ENCODE data around the gene ACTR2. TPM values are rescaled to one million over a fixed set of nuclear protein-coding genes. Genes with fewer than 3 reads are reported as not detected.

ACTR2 gene
- total and polyA plus RNA-seq, 9 of the 15 experiments (the other 6 are each of a cell fraction or from before 2014, with no cell fraction given), result 47.3 to 239 (median 108) TPM

- TF ChIP-seq E2F4 (CRISPR knock-in tag; IDR thresholded peaks at IDR 0.05; ENCODE audit: low read depth), result no peak
- TF ChIP-seq PRPF4 (IDR thresholded peaks at IDR 0.05; ENCODE audit: insufficient read depth, low read depth, low read length, poor library complexity, severe bottlenecking), result peak; percentile 40
- no peak for TF ChIP-seq CEBPZ (IDR thresholded peaks at IDR 0.05; ENCODE audit: borderline replicate concordance, low read depth, low read length)
- peak; percentile 91 for TF ChIP-seq HNRNPLL (IDR thresholded peaks at IDR 0.05; ENCODE audit: low read depth, low read length, poor library complexity, severe bottlenecking)
- TF ChIP-seq ZNF431 (CRISPR knock-in tag; IDR thresholded peaks at IDR 0.05), result no peak; the same call in 1 of the 2 replicates
- TF ChIP-seq ZNF551 (CRISPR knock-in tag; IDR thresholded peaks at IDR 0.05), result no peak
- no peak for TF ChIP-seq HDAC6 (IDR thresholded peaks at IDR 0.05; ENCODE audit: low read depth, low read length)
- no peak for TF ChIP-seq OTX1 (CRISPR knock-in tag; IDR thresholded peaks at IDR 0.05)
- no peak for TF ChIP-seq RFX5 (IDR thresholded peaks at IDR 0.05; ENCODE audit: low read depth, low read length)
- TF ChIP-seq CCNT2 (IDR thresholded peaks at IDR 0.05; ENCODE audit: borderline replicate concordance, extremely low read depth, insufficient read length, low read depth, low read length), result no peak
- TF ChIP-seq GMEB1 (CRISPR knock-in tag; IDR thresholded peaks at IDR 0.05), result no peak
- TF ChIP-seq ZFX (CRISPR knock-in tag; IDR thresholded peaks at IDR 0.05), result peak; percentile 90
- TF ChIP-seq DLX4 (CRISPR knock-in tag; IDR thresholded peaks at IDR 0.05), result no peak
- no peak for TF ChIP-seq RBM39 (optimal IDR thresholded peaks at IDR 0.05; ENCODE audit: low read depth, low read length)
- TF ChIP-seq TEAD2 (tag; IDR thresholded peaks at IDR 0.05), result no peak
- no peak for TF ChIP-seq ETS2 (tag; IDR thresholded peaks at IDR 0.05; ENCODE audit: borderline replicate concordance, poor library complexity, severe bottlenecking)
- TF ChIP-seq HMGN3 (IDR thresholded peaks at IDR 0.05; ENCODE audit: borderline replicate concordance, extremely low read depth, insufficient read length, low read depth, low read length), result peak; percentile 76
- TF ChIP-seq CHCHD3 (CRISPR knock-in tag; IDR thresholded peaks at IDR 0.05), result no peak
- 0 out of 2 replicates have a peak, but pooled peaks have one; percentile 82 for TF ChIP-seq ZFPM2 (CRISPR knock-in tag; IDR thresholded peaks at IDR 0.05)
- TF ChIP-seq ZSCAN29 (IDR thresholded peaks at IDR 0.05), result no peak
Observed at GRCh38 chr2:65227456-65228262, at the start of gene ACTR2 (continued).

Data from K562 (cell line).